Measurements from ENCODE around the gene PHOX2A.
"Not testable (repeated sequence)": the region's sequence is repeated elsewhere in the genome, so short reads cannot be mapped to it uniquely, and the experiment has no call there.

PHOX2A gene

GRCh38 chr11:72222106-72222891, 21.7 kb downstream of the PHOX2A start:
- no peak for DNase-seq (ENCODE audit: low read depth in 2 of 2)

DNA sequence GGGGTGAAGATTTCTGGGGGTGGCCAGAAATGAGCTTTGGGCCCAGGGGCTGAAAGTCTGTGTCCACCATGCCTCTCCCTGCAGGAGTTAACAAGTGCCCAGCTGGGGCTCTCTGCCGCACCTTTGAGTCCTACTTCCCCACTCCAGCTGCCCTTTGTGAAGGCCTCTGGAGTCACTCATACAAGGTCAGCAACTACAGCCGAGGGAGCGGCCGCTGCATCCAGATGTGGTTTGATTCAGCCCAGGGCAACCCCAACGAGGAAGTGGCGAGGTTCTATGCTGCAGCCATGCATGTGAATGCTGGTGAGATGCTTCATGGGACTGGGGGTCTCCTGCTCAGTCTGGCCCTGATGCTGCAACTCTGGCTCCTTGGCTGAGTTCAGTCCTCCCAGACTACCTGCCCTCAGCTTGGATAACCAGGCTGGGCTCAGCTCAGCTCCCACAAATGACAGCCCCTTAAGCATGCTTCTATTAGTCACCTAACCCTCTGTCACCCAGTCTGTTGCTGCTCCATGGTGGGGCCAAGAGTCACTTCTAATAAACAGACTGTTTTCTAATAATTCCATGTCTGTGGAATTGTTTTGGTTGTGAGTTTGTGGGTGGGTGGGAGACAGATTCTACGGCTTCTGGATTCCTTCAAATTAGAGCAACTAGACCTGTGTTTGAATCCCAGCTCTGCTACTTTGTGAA, 22.4 kb downstream of the PHOX2A start:
- no peak for DNase-seq (ENCODE audit: low read depth in 2 of 2)

- no peak for DNase-seq (ENCODE audit: low read depth in 2 of 2)
Observed at GRCh38 chr11:72220696-72221363, 23.1 kb downstream of the PHOX2A start.

DNA sequence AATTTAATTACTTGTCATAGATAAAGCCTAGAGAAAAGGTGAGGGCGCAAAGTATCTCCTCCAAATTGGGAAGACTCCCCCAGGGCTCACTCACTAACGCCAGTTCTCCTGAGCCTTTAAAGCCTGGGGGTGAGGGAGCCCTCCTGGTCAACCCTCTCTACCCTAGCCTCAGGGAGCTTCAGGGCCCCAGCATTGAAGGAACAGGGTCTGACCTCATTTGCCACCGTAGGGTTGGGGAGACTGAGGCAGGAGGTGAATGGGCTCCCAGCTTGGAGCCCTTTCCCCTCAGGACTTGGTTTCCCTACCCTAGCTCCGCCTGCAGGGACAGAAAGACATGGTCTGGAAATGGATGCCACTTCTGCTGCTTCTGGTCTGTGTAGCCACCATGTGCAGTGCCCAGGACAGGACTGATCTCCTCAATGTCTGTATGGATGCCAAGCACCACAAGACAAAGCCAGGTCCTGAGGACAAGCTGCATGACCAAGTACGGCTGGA, 25.7 kb downstream of the PHOX2A start:
- no peak for DNase-seq (ENCODE audit: low read depth in 2 of 2)

- DNase-seq (ENCODE audit: low read depth in 2 of 2) = no peak
Observed at GRCh38 chr11:72217841-72218240, 26.1 kb downstream of the PHOX2A start.

DNA sequence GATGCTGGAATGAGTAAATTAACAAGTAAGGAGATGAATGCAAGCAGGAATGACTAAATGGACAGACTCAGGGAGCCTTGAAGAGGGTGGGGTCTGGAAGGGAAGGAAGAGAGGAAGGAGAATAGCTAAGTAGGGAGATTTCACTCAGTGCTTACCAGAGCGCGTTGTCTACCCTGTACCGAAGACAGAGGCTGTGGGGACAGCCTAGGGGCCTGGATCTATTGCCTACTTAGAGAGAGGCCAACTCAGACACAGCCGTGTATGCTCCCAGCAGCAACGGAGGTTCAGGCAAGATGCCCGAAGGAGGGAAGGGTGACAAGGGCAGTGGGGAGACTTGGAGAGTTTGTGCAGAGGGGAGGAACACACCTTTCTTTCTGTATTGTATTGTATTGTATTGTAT, 27.3 kb downstream of the PHOX2A start, which contains the start of gene FOLR2:
Gene FOLR2 (plus strand): TSS at position 157 of the 400 bp plus-strand sequence. CDS start 1,791 bp downstream, outside the sequence.
- no peak for DNase-seq (ENCODE audit: low read depth in 2 of 2)

GRCh38 chr11:72209101-72209500, 34.9 kb downstream of the PHOX2A start:
- DNase-seq (ENCODE audit: low read depth in 2 of 2) = no peak

- DNase-seq (ENCODE audit: low read depth in 2 of 2) = no peak
Observed at GRCh38 chr11:72208281-72208680, 35.7 kb downstream of the PHOX2A start.

DNA sequence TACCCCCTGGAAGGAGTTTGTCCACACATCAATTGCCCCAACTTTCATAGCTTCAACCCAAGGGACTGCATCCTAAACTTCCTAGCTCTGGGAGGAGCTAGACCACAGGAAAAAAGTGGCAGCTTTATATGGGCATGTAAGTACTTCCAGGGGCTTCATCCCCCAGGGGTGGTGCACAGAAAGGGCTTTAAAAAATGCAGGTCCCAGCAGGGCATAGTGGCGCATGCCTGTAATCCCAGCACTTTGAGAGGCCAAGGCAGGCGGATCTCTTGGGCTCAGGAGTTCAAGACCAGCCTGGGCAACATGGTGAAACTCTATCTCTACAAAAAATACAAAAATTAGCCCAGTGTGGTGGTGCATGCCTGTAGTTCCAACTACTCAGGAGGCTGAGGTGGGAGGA, 37.2 kb downstream of the PHOX2A start:
- DNase-seq (ENCODE audit: low read depth in 2 of 2) = not testable (repeated sequence)

GRCh38 chr11:72204886-72205285, 39.1 kb downstream of the PHOX2A start:
- DNase-seq (ENCODE audit: low read depth in 2 of 2) = no peak

DNA sequence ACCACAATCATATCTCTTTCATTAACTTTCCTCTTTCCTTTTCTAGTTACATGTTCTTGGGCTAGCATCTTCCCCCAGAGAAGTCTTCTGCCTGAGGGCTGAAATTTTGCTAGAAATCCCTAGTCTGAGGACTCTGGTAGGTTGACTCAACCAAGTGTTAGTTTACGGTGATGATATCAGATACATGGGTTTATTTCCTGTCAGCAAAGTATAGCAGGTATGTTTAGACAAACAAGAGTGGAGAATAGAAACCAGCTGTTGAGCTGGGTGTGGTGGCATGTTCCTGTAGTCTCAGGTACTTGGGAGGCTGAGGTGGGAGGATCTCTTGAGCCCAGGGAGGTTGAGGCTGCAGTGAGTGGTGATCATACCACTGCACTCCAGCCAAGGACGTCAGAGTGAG, 40.8 kb downstream of the PHOX2A start:
- no peak for DNase-seq (ENCODE audit: low read depth in 2 of 2)

GRCh38 chr11:72202571-72202970, 41.4 kb downstream of the PHOX2A start:
- DNase-seq (ENCODE audit: low read depth in 2 of 2) = no peak

DNA sequence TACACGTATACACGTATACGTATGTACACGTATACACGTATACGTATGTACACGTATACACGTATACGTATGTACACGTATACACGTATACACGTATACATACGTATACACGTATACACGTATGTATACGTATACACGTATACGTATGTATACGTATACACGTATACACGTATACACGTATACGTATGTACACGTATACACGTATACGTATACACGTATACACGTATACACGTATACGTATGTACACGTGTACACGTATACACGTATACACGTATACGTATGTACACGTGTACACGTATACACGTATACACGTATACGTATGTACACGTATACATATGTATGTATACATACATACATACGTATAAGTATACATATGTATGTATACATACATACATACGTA, 42.5 kb downstream of the PHOX2A start:
- not testable (repeated sequence) for DNase-seq (ENCODE audit: low read depth in 2 of 2)

GRCh38 chr11:72195518-72196270, 48.3 kb downstream of the PHOX2A start:
- DNase-seq (ENCODE audit: low read depth in 2 of 2) = no peak

- no peak for DNase-seq (ENCODE audit: low read depth in 2 of 2)
Observed at GRCh38 chr11:72191961-72192381, 52.0 kb downstream of the PHOX2A start, which contains the start of gene FOLR1. FOLR1 (plus strand) TSS chr11:72192140; CDS start chr11:72192174, 34 bp downstream.

DNA sequence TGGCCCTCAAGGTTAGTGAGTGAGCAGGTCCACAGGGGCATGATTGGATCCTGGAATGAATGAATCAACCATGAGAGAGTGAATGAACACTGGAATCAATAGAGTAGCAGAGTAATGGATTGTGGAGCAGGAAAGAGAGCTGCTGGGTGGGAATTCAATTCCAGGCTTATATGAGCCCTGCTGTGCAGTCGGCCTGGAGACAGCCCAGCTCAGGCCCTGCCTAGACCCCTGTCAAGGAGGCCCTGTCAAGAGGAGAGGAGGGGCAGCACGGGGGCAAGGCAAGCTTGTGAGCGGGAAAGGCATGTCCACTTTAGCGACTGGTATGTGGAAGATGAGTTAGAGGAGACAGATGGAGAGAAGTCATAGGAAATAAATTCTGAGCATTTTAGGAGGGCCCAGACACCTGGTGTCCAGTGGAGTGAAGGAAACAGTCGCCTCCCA, 53.3 kb downstream of the PHOX2A start:
- no peak for DNase-seq (ENCODE audit: low read depth in 2 of 2)

- DNase-seq (ENCODE audit: low read depth in 2 of 2) = no peak
Observed at GRCh38 chr11:72189455-72190250, 54.3 kb downstream of the PHOX2A start.
